ENCODE results near the gene ATP2B1.

The ATP2B1 gene

DNA sequence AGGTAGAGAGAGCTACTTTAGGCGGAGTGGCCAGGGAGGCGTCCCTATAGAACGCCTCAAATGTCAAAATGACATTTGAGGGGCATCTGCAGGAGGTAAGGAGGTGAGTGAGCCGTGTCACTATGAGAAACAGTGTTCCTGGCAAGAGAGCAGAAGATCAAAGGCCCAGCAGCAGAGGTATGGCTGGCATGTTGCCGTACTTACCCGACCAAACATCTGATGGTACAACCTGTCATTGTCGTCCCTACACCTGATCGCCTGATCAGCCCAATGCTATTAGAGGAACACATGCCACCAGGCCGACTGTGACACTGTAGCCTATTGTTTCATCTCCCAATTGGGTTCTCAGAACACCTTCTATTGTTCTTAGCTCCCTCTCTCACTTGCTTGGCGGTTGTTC, 148.9 kb downstream of the ATP2B1 start:
- DNase-seq (ENCODE audit: low spot score), result no peak
- Histone ChIP-seq H3K4me3 (ENCODE audit: severe bottlenecking) (no peak overlapping the region), H3K9me3 (ENCODE audit: severe bottlenecking) (no peaks in the 10 kb centered on the region), H3K27me3 (ENCODE audit: insufficient read depth, poor library complexity, severe bottlenecking) (no peaks in the 10 kb centered on the region), H3K36me3 (ENCODE audit: low read depth) (no peaks in the 10 kb centered on the region), H3K4me1 (ENCODE audit: insufficient read depth, poor library complexity, severe bottlenecking) (no peaks in the 10 kb centered on the region), H3K27ac (ENCODE audit: poor library complexity, severe bottlenecking) (no peak overlapping the region)
- no peak for ATAC-seq (ENCODE audit: low read depth)
- TF ChIP-seq, protein P1, sequence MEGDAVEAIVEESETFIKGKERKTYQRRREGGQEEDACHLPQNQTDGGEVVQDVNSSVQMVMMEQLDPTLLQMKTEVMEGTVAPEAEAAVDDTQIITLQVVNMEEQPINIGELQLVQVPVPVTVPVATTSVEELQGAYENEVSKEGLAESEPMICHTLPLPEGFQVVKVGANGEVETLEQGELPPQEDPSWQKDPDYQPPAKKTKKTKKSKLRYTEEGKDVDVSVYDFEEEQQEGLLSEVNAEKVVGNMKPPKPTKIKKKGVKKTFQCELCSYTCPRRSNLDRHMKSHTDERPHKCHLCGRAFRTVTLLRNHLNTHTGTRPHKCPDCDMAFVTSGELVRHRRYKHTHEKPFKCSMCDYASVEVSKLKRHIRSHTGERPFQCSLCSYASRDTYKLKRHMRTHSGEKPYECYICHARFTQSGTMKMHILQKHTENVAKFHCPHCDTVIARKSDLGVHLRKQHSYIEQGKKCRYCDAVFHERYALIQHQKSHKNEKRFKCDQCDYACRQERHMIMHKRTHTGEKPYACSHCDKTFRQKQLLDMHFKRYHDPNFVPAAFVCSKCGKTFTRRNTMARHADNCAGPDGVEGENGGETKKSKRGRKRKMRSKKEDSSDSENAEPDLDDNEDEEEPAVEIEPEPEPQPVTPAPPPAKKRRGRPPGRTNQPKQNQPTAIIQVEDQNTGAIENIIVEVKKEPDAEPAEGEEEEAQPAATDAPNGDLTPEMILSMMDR (IDR thresholded peaks at IDR 0.05; ENCODE audit: poor library complexity, severe bottlenecking), result no peak

DNA sequence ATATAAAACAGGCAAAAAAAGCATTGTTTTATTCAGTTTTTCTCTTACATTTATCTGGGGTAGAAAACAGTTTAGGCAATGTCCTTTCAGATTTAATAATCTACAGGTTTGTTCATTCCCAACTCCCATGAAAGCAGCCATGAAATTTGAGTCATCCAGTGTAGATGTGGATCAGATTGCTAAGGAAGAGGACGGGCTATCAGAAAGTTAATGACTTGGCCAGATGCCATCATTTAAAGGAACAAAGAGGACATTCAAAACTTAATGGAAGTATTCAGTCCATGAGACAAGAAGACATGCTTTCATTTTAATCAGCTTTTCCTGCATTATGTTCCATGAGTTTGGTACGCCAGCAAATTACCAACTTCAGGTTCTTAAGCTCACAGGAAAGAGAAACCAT, 151.7 kb downstream of the ATP2B1 start:
- Histone ChIP-seq H3K4me1 (ENCODE audit: insufficient read depth, poor library complexity, severe bottlenecking) (no peaks in the 10 kb centered on the region), H3K27ac (ENCODE audit: poor library complexity, severe bottlenecking) (no peak overlapping the region), H3K9me3 (ENCODE audit: severe bottlenecking) (no peaks in the 10 kb centered on the region), H3K4me3 (ENCODE audit: severe bottlenecking) (no peak overlapping the region), H3K27me3 (ENCODE audit: insufficient read depth, poor library complexity, severe bottlenecking) (no peaks in the 10 kb centered on the region), H3K36me3 (ENCODE audit: low read depth) (no peaks in the 10 kb centered on the region)
- TF ChIP-seq, protein P1 (IDR thresholded peaks at IDR 0.05; ENCODE audit: poor library complexity, severe bottlenecking), result no peak
- ATAC-seq (ENCODE audit: low read depth) (peak; percentile 46; the same call in 1 of the 3 replicates), DNase-seq (ENCODE audit: low spot score) (no peak)

DNA sequence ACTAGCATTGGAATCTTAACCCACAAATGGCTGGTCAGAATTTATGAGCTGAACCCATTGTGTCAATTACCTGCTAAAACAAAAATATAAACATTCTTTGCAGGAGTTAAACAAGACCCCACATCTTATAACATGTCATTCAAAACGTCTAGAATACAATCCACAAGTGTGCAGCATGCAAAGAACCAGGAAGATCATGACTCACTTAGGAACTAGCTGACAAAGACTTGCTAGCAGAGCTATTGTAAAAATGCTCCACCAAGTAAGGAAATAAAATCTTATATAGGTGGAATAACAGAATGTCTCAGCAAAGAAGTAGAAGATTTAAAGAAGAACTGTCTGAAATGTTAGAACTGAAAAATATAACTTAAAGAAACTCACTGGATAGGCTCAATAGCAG, 156.3 kb downstream of the ATP2B1 start:
- TF ChIP-seq, protein P1 (IDR thresholded peaks at IDR 0.05; ENCODE audit: poor library complexity, severe bottlenecking), result no peak
- no peaks in the 10 kb centered on the region for H3K36me3 ChIP-seq (ENCODE audit: low read depth)
- no peak for DNase-seq (ENCODE audit: low spot score)
- H3K27ac ChIP-seq (ENCODE audit: poor library complexity, severe bottlenecking), result no peak overlapping the region
- no peaks in the 10 kb centered on the region for H3K9me3 ChIP-seq (ENCODE audit: severe bottlenecking)
- H3K4me3 ChIP-seq (ENCODE audit: severe bottlenecking), result no peak overlapping the region
- H3K27me3 ChIP-seq (ENCODE audit: insufficient read depth, poor library complexity, severe bottlenecking), result no peaks in the 10 kb centered on the region
- ATAC-seq (ENCODE audit: low read depth), result no peak
- no peaks in the 10 kb centered on the region for H3K4me1 ChIP-seq (ENCODE audit: insufficient read depth, poor library complexity, severe bottlenecking)

DNA sequence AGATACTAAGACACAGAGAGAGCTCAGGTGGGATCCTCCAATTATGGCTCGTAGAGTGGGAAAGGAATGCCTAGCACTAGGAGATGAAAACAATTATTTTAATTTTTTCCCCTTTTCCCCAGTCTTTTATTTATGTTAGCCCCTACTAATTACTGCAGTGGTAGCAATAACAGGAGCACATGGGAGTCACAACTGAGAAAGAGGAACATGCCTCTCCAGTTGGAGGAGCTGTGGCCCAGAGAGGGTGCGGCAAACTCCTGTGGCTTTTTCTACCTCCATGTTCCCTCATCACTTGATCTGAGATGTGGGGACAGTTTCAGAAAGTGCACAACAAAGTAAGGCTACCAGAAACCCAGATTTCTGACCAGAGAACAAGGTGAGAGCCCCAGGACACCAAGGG, 156.9 kb downstream of the ATP2B1 start:
- no peak overlapping the region for H3K27ac ChIP-seq (ENCODE audit: poor library complexity, severe bottlenecking)
- no peaks in the 10 kb centered on the region for H3K27me3 ChIP-seq (ENCODE audit: insufficient read depth, poor library complexity, severe bottlenecking)
- no peak overlapping the region for H3K4me3 ChIP-seq (ENCODE audit: severe bottlenecking)
- TF ChIP-seq, protein P1 (IDR thresholded peaks at IDR 0.05; ENCODE audit: poor library complexity, severe bottlenecking), result no peak
- DNase-seq (ENCODE audit: low spot score) (no peak), ATAC-seq (ENCODE audit: low read depth) (no peak)
- H3K9me3 ChIP-seq (ENCODE audit: severe bottlenecking), result no peaks in the 10 kb centered on the region
- no peaks in the 10 kb centered on the region for H3K36me3 ChIP-seq (ENCODE audit: low read depth)
- no peaks in the 10 kb centered on the region for H3K4me1 ChIP-seq (ENCODE audit: insufficient read depth, poor library complexity, severe bottlenecking)

DNA sequence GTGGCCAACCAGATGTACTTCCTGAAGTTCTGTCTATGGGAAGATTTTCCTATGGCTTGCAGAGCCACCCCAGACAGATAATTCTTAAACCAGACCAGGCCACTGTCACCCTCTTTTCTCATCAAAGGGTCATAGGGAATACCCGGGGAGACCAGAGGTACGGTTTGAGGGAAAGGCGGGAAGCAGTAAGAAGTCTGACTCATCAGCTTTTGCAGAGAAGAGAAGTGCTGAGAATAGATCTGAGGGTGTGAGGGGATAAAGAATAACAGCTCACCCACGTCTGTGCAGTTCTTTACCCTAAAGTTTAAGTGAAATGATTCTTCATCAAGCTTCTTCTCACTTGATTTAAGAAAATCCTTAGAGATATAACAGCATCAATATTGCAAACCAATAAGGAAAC, 161.5 kb downstream of the ATP2B1 start:
- H3K27ac ChIP-seq (ENCODE audit: poor library complexity, severe bottlenecking), result no peak overlapping the region
- H3K9me3 ChIP-seq (ENCODE audit: severe bottlenecking), result no peaks in the 10 kb centered on the region
- no peaks in the 10 kb centered on the region for H3K4me1 ChIP-seq (ENCODE audit: insufficient read depth, poor library complexity, severe bottlenecking)
- TF ChIP-seq, protein P1 (IDR thresholded peaks at IDR 0.05; ENCODE audit: poor library complexity, severe bottlenecking), result no peak
- no peak overlapping the region for H3K4me3 ChIP-seq (ENCODE audit: severe bottlenecking)
- ATAC-seq (ENCODE audit: low read depth) (no peak), DNase-seq (ENCODE audit: low spot score) (no peak)
- no peaks in the 10 kb centered on the region for H3K36me3 ChIP-seq (ENCODE audit: low read depth)
- H3K27me3 ChIP-seq (ENCODE audit: insufficient read depth, poor library complexity, severe bottlenecking), result no peaks in the 10 kb centered on the region

Data from RWPE2 (cell line).